ENCODE results near the gene B3GLCT.

GRCh38 chr13:31356991-31357390, 157.2 kb downstream of the B3GLCT start:
- no peak for TF ChIP-seq MAX (IDR thresholded peaks at IDR 0.05; ENCODE audit: low read depth)
- no peak for TF ChIP-seq CTCF (IDR thresholded peaks at IDR 0.05)
- TF ChIP-seq TAF1 (IDR thresholded peaks at IDR 0.05; ENCODE audit: borderline replicate concordance, low read depth, low read length), result no peak
- no peak for TF ChIP-seq REST (IDR thresholded peaks at IDR 0.05; ENCODE audit: low read depth, low read length)
- no peak for TF ChIP-seq FOXJ3 (CRISPR knock-in tag; IDR thresholded peaks at IDR 0.05)
- TF ChIP-seq POLR2AphosphoS5 (IDR thresholded peaks at IDR 0.05; ENCODE audit: low read depth, low read length), result no peak
- TF ChIP-seq RCOR1 (IDR thresholded peaks at IDR 0.05; ENCODE audit: low read length), result no peak
- TF ChIP-seq RAD21 (IDR thresholded peaks at IDR 0.05; ENCODE audit: low read length), result no peak
